IPS DF 6.9 (cell line): ENCODE measurements around the gene TPSG1.

Source experiments
- DNase-seq: peaks from one replicate; pipeline ENCODE4 v3.0.0-alpha.2; 2013; ENCODE audit warnings: low read depth, low spot score
- H3K27ac ChIP-seq: one replicate; pipeline ENCODE4 v1.5.1; 2013; ENCODE audit warnings: low read length, control low read depth
- H3K27me3 ChIP-seq: 2 replicates; pipeline ENCODE4 v1.6.1; 2013; ENCODE audit warnings: mild to moderate bottlenecking, low read length; ENCODE audit not compliant: control insufficient read depth, insufficient read depth
- H3K36me3 ChIP-seq: 2 replicates; pipeline ENCODE4 v1.6.1; 2013; ENCODE audit warnings: low read length; ENCODE audit not compliant: control insufficient read depth, insufficient read depth
- H3K4me1 ChIP-seq: 2 replicates; pipeline ENCODE4 v1.6.1; 2013; ENCODE audit warnings: low read length; ENCODE audit not compliant: control insufficient read depth, insufficient read depth
- H3K4me3 ChIP-seq: 2 replicates; pipeline ENCODE4 v1.5.1; 2013; ENCODE audit warnings: mild to moderate bottlenecking, low read length
- H3K9me3 ChIP-seq: 2 replicates; pipeline ENCODE4 v1.6.1; 2013; ENCODE audit warnings: low read length, inconsistent platforms; ENCODE audit not compliant: control insufficient read depth, insufficient read depth
- WGBS: extraction: QIAGEN DNeasy Blood & Tissue Kit; methylation state at CpG from one replicate; pipeline ENCODE4 v1.1.7; 2013; ENCODE audit warnings: mixed read lengths, missing lambda C conversion rate; ENCODE audit not compliant: insufficient read length, insufficient coverage; 5-methylcytosine and 5-hydroxymethylcytosine counted together

TPSG1 gene

DNA sequence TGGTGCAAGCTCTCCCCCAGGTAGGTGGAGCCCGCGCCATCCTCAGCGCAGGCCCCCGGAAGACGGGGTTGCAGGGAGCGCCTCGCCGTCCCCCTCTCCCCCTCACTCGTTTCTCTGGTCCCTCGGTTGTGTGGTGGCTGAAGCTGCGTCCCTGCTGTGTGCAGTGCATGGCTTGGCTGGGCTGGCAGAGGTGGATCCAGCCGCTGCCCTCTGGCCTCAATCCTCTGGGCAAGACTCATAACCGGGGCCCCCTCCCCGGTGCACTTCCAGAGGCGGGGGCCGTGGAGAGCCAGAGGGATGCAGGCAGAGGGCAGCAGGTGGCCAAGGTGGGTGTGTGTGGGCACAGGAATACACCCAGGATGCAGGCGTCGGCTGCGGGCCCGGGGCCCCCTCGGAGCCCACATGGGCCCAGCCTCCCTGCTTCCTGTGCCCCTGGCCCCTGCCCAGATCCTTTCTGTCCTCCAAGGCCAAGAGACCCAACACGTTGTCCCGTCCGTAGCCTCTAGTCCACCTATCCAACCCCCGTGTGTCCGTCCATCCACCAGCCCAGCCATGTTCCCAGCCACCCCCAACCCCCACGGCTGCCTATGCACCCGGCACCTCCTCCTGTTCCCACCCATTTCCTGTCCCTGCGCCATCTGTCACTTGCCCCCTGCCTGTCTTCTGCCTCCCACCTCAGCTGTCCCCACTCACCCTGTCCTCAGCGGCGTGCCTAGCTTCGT is 9.3 kb downstream of the TPSG1 start:
- H3K4me3 ChIP-seq = no peak overlapping the region
- DNase-seq = no peak
- WGBS = no CpG with 5 or more reads among the region's 32 CpGs
- H3K36me3 ChIP-seq = peaks cover 36% of the 10 kb centered on the region
- no peaks in the 10 kb centered on the region for H3K9me3 ChIP-seq
- no peaks in the 10 kb centered on the region; the same call in 1 of the 2 replicates for H3K4me1 ChIP-seq
- H3K27me3 ChIP-seq = no peaks in the 10 kb centered on the region
- no peak overlapping the region for H3K27ac ChIP-seq

DNA sequence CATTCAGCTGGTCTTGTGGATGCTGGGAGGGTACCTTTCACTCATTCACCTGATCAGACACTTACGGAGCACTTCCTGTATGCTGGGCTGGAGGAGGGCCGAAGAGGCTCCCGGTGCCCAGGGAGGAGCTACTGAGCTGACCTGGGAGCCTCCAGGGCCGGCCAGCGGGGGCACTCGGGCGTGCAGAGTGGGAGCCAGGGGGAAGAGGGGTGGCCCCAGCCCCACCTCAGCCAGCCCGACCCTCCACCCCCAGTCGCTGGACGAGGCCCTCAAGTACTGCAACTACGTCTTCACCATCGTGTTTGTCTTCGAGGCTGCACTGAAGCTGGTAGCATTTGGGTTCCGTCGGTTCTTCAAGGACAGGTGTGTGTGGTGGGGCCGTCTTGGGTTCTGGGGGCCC is 10.3 kb downstream of the TPSG1 start:
- no peaks in the 10 kb centered on the region; the same call in 1 of the 2 replicates for H3K4me1 ChIP-seq

DNA sequence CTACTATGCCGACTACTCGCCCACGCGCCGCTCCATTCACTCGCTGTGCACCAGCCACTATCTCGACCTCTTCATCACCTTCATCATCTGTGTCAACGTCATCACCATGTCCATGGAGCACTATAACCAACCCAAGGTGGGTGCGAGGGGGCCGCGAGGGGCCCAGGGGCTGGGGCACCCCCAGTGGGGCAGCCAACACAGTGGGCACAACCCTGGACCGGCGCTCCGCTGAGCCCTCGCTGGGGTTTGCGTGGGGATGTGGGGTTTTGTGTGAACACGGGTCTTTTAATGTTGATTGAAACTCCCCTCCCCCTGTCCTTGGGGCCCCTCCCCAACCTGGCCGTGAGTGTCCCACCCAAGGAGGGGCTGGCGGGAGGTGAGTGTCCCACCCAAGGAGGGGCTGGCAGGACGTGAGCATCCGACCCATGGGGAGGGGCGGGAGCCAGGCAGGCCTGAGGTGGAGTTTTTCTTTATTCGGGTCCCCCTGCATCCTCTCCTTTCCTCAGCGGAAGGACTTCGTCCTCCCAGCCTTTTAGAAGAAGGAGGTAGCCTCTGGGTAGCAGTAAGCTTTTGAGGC is 11.2 kb downstream of the TPSG1 start:
- no peak overlapping the region for H3K27ac ChIP-seq
- no peaks in the 10 kb centered on the region; the same call in 1 of the 2 replicates for H3K4me1 ChIP-seq
- WGBS = no CpG with 5 or more reads among the region's 25 CpGs
- no peaks in the 10 kb centered on the region for H3K9me3 ChIP-seq
- H3K36me3 ChIP-seq = peaks cover 37% of the 10 kb centered on the region
- DNase-seq = no peak
- H3K27me3 ChIP-seq = no peaks in the 10 kb centered on the region
- H3K4me3 ChIP-seq = no peak overlapping the region

More for the DNA sequence above, 10.3 kb downstream of the TPSG1 start:
- peaks cover 37% of the 10 kb centered on the region for H3K36me3 ChIP-seq
- no peaks in the 10 kb centered on the region for H3K9me3 ChIP-seq
- WGBS = no CpG with 5 or more reads among the region's 16 CpGs
- no peak for DNase-seq
- H3K27me3 ChIP-seq = no peaks in the 10 kb centered on the region
- no peak overlapping the region for H3K27ac ChIP-seq
- no peak overlapping the region for H3K4me3 ChIP-seq

DNA sequence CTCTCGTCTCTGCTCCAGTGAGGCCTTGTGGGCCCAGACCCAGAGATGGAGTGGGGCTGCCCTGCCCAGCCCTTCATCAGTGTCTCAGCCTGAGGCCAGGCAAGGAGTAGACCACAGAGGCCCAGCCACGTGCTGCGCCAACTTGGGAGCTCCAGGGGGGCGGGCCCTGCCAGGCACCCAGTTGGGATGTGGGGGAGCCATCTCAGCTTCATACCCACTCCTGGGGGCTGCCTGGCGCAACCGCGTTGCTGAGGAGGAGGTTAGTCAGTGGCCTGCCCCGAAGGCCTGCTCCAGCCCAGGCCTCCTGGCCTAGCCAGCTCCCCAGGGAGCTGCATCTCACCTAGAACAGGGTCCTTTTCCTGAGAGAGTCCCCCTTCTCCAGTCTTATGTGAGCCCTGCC is 11.8 kb downstream of the TPSG1 start:
- Histone ChIP-seq H3K36me3 (peaks cover 39% of the 10 kb centered on the region), H3K9me3 (no peaks in the 10 kb centered on the region), H3K27ac (no peak overlapping the region), H3K4me3 (no peak overlapping the region), H3K4me1 (no peaks in the 10 kb centered on the region; the same call in 1 of the 2 replicates), H3K27me3 (no peaks in the 10 kb centered on the region)
- WGBS = no CpG with 5 or more reads among the region's 8 CpGs
- DNase-seq = no peak

DNA sequence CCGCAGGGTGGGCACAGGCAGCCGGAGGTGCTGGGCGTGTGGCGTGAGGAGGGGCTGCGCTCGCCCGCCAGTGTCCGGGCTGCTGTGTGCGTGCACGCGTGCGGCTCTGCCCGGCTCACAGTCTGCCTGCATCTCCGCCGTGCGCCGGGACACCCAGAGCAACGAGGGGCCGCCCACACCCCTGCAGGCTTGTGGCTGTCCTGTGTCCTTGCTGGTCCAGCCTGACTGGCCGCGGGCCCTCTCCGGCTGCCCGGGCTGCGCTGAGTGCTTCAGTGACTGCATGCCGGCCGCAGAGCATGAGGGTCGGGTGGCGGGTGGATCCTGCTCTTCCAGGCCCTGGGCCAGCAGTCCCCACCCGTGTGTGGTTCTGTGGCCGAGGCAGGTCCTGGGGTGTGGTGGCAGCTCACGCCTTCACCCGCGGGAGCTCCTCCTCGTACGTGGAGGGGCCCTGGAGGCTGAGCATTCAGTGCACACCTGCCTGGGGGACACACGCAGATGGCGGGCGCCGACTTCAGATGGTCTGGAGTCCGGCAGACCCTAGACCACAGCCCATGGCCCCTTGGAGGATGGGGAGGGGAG is 12.4 kb downstream of the TPSG1 start:
- no peak overlapping the region for H3K27ac ChIP-seq
- DNase-seq = no peak
- no peaks in the 10 kb centered on the region for H3K27me3 ChIP-seq
- no CpG with 5 or more reads among the region's 40 CpGs for WGBS
- no peaks in the 10 kb centered on the region; the same call in 1 of the 2 replicates for H3K4me1 ChIP-seq
- H3K4me3 ChIP-seq = no peak overlapping the region
- H3K36me3 ChIP-seq = peaks cover 34% of the 10 kb centered on the region
- H3K9me3 ChIP-seq = no peaks in the 10 kb centered on the region

DNA sequence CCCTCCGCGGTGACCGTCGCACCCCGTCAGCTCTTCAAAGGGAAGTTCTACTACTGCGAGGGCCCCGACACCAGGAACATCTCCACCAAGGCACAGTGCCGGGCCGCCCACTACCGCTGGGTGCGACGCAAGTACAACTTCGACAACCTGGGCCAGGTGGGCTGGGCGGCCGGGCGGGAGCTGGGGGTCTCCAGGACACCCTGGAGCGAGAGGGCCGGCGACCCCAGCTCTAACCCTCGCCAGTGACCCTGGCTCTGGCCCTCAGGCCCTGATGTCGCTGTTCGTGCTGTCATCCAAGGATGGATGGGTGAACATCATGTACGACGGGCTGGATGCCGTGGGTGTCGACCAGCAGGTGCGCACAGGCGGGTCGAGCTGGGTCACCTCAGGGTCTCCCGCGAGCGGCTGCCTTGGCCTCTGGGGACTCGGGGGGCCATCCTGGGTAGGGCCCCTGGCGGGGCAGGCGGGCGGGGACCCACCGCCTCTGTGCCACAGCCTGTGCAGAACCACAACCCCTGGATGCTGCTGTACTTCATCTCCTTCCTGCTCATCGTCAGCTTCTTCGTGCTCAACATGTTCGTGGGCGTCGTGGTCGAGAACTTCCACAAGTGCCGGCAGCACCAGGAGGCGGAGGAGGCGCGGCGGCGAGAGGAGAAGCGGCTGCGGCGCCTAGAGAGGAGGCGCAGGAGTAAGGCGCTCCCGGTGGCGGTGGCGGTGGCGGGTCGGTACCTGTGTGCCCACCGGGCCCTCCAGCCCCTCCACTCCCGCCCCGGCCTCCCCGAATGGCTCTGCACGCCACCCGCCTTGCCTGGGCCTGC is 13.4 kb downstream of the TPSG1 start:
- H3K27me3 ChIP-seq = no peaks in the 10 kb centered on the region
- H3K4me1 ChIP-seq = no peaks in the 10 kb centered on the region; the same call in 1 of the 2 replicates
- no peaks in the 10 kb centered on the region for H3K9me3 ChIP-seq
- WGBS = no CpG with 5 or more reads among the region's 65 CpGs
- peaks cover 32% of the 10 kb centered on the region for H3K36me3 ChIP-seq
- H3K4me3 ChIP-seq = no peak overlapping the region
- no peak overlapping the region for H3K27ac ChIP-seq
- no peak for DNase-seq

DNA sequence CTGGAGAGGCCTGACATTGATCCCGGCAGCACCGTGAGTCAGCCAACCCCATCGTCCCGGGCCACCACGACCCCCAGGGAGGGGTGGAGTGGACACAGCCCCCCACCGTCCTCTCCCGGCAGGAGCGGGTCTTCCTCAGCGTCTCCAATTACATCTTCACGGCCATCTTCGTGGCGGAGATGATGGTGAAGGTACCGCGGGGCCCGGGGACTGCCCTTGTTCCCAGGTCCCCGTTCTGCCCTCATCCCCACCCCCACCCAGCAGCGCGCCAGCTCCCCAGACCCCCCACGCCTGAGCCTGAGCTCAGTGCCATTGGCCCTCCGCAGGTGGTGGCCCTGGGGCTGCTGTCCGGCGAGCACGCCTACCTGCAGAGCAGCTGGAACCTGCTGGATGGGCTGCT is 14.6 kb downstream of the TPSG1 start:
- no CpG with 5 or more reads among the region's 23 CpGs for WGBS
- H3K36me3 ChIP-seq = peaks cover 26% of the 10 kb centered on the region

DNA sequence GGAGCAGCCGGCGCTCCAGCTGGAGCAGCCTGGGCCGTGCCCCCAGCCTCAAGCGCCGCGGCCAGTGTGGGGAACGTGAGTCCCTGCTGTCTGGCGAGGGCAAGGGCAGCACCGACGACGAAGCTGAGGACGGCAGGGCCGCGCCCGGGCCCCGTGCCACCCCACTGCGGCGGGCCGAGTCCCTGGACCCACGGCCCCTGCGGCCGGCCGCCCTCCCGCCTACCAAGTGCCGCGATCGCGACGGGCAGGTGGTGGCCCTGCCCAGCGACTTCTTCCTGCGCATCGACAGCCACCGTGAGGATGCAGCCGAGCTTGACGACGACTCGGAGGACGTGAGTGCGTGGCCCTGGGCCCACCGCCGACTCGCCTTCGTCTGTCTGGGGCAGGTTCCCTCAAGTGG is 16.0 kb downstream of the TPSG1 start:
- Histone ChIP-seq H3K4me1 (no peaks in the 10 kb centered on the region; the same call in 1 of the 2 replicates), H3K4me3 (no peak overlapping the region), H3K9me3 (no peaks in the 10 kb centered on the region), H3K27ac (no peak overlapping the region), H3K36me3 (peaks cover 24% of the 10 kb centered on the region), H3K27me3 (no peaks in the 10 kb centered on the region)
- no peak for DNase-seq
- no CpG with 5 or more reads among the region's 43 CpGs for WGBS

More for the DNA sequence above, 14.6 kb downstream of the TPSG1 start:
- no peaks in the 10 kb centered on the region for H3K4me1 ChIP-seq
- H3K9me3 ChIP-seq = no peaks in the 10 kb centered on the region
- no peak overlapping the region for H3K27ac ChIP-seq
- no peaks in the 10 kb centered on the region for H3K27me3 ChIP-seq
- no peak for DNase-seq
- no peak overlapping the region for H3K4me3 ChIP-seq

DNA sequence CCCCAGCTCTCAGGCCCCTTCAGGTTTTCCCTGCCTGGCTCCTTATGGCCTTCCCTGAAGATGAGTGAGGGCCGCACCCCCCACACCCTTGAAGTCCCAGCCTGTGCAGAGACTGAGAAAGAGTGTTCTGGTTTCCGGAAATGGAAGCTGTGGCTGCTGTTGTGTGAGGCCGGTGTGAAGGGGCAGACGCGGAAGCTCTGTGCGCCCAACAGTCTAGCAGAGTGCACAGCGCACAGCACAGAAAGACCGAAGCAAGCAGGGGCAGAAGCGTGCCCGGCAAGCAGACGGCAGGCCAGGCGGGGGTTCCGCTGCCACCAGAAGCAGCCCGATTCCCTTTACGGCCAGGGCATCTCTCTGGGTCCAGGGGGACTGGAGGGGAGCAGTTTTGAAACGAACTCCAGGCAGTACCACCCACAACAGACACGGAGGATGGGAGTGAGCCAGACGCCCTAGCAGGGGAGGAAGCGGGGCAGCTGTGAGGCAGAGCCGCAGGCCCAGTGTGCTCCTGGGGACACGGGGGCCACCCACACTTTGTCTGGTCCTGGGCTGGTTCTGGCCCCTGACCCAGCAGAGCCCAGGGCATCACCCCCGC is 16.7 kb downstream of the TPSG1 start:
- Histone ChIP-seq H3K36me3 (peaks cover 24% of the 10 kb centered on the region), H3K27ac (no peak overlapping the region), H3K4me3 (no peak overlapping the region; the same call in 1 of the 2 replicates), H3K9me3 (no peaks in the 10 kb centered on the region), H3K27me3 (no peaks in the 10 kb centered on the region), H3K4me1 (no peaks in the 10 kb centered on the region; the same call in 1 of the 2 replicates)
- no CpG with 5 or more reads among the region's 22 CpGs for WGBS
- no peak for DNase-seq

DNA sequence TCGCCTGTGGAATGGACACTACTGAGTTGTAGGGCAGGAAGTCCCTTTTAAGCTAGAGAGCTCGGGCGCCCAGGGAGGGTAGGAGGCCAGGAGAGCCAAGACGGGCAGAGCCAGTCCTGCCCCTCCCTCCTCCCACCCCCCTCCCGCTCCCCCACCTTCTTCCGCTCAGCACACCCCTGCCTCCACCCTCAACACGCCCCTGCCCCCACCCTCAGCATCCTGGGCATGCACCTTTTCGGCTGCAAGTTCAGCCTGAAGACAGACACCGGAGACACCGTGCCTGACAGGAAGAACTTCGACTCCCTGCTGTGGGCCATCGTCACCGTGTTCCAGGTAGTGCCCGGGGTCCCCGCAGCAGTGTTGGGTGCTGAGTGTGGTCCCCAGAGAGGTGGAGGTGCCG is 18.3 kb downstream of the TPSG1 start:
- Histone ChIP-seq H3K4me1 (no peaks in the 10 kb centered on the region; the same call in 1 of the 2 replicates), H3K9me3 (no peaks in the 10 kb centered on the region), H3K27ac (no peak overlapping the region), H3K4me3 (no peak overlapping the region), H3K27me3 (no peaks in the 10 kb centered on the region), H3K36me3 (peaks cover 22% of the 10 kb centered on the region)
- DNase-seq = no peak
- no CpG with 5 or more reads among the region's 16 CpGs for WGBS
